Measurements from ENCODE around the gene C17orf78. TPM values are rescaled to one million over a fixed set of nuclear protein-coding genes. Genes with fewer than 3 reads are reported as not detected.

The C17orf78 gene
- total and polyA plus RNA-seq, 2 of the 13 experiments (the other 11 are each of a cell fraction or from before 2014, with no cell fraction given): not detected

DNA sequence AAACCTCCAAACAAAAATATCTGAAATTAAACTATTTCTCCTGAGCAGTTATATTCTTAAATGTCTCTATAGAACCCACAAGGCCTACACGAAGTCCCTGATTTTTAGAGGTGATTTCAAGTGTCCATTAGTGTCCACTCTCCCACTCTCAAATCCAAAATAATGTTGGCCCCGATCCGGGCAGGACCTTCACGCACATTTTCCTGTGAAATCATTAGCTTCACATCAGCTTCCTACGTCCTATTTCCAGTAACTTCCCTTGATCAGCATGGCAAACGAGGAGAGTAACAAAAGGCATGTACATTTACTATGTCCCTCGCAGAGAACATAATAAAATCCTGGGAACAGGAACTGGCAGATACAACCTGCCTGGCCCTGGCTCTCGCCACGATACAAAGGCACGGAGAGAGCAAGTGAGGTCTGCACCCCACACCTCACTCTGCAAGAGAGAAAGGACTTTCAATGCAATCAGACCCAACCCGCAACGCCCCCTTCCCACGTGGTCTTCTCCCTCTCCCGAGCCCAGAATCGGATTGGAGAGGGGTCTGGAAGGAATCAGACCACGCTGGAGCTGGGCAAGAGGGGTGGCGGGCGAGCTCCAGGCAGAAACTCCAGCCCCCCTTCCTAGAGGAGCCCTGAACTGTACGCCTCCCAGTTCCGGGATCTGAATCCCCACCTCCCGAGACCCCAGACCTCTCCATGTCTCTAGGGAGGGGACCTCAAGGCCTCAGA, 17.5 kb upstream of the C17orf78 start (continued):
- TF ChIP-seq, protein P1, sequence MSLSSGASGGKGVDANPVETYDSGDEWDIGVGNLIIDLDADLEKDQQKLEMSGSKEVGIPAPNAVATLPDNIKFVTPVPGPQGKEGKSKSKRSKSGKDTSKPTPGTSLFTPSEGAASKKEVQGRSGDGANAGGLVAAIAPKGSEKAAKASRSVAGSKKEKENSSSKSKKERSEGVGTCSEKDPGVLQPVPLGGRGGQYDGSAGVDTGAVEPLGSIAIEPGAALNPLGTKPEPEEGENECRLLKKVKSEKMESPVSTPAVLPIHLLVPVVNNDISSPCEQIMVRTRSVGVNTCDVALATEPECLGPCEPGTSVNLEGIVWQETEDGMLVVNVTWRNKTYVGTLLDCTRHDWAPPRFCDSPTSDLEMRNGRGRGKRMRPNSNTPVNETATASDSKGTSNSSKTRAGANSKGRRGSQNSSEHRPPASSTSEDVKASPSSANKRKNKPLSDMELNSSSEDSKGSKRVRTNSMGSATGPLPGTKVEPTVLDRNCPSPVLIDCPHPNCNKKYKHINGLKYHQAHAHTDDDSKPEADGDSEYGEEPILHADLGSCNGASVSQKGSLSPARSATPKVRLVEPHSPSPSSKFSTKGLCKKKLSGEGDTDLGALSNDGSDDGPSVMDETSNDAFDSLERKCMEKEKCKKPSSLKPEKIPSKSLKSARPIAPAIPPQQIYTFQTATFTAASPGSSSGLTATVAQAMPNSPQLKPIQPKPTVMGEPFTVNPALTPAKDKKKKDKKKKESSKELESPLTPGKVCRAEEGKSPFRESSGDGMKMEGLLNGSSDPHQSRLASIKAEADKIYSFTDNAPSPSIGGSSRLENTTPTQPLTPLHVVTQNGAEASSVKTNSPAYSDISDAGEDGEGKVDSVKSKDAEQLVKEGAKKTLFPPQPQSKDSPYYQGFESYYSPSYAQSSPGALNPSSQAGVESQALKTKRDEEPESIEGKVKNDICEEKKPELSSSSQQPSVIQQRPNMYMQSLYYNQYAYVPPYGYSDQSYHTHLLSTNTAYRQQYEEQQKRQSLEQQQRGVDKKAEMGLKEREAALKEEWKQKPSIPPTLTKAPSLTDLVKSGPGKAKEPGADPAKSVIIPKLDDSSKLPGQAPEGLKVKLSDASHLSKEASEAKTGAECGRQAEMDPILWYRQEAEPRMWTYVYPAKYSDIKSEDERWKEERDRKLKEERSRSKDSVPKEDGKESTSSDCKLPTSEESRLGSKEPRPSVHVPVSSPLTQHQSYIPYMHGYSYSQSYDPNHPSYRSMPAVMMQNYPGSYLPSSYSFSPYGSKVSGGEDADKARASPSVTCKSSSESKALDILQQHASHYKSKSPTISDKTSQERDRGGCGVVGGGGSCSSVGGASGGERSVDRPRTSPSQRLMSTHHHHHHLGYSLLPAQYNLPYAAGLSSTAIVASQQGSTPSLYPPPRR (CRISPR knock-in tag; IDR thresholded peaks at IDR 0.05; ENCODE audit: borderline replicate concordance): no peak
- TF ChIP-seq ZKSCAN8 (CRISPR knock-in tag; IDR thresholded peaks at IDR 0.05; ENCODE audit: borderline replicate concordance) (peak; percentile 36; the same call in 1 of the 2 replicates), KDM4B (CRISPR knock-in tag; IDR thresholded peaks at IDR 0.05) (no peak; the same call in 1 of the 2 replicates), SMAD1 (CRISPR knock-in tag; IDR thresholded peaks at IDR 0.05; ENCODE audit: borderline replicate concordance, low read depth) (no peak), MAFK (conservative IDR thresholded peaks at IDR 0.05 in 1 of 2, IDR thresholded peaks at IDR 0.05 in 1 of 2; ENCODE audit: low read length in 2 of 2) (no peak), MTF2 (CRISPR knock-in tag; IDR thresholded peaks at IDR 0.05; ENCODE audit: borderline replicate concordance) (no peak), ZKSCAN1 (IDR thresholded peaks at IDR 0.05; ENCODE audit: low read length) (no peak), FOXO1 (CRISPR knock-in tag; IDR thresholded peaks at IDR 0.05) (no peak), ZNF629 (CRISPR knock-in tag; conservative IDR thresholded peaks at IDR 0.05) (no peak), ZNF83 (CRISPR knock-in tag; IDR thresholded peaks at IDR 0.05; ENCODE audit: borderline replicate concordance) (peak; percentile 71; the same call in 1 of the 2 replicates), FOXK2 (IDR thresholded peaks at IDR 0.05) (no peak), NFYB (CRISPR knock-in tag; IDR thresholded peaks at IDR 0.05) (no peak)
- TF ChIP-seq, protein P2, sequence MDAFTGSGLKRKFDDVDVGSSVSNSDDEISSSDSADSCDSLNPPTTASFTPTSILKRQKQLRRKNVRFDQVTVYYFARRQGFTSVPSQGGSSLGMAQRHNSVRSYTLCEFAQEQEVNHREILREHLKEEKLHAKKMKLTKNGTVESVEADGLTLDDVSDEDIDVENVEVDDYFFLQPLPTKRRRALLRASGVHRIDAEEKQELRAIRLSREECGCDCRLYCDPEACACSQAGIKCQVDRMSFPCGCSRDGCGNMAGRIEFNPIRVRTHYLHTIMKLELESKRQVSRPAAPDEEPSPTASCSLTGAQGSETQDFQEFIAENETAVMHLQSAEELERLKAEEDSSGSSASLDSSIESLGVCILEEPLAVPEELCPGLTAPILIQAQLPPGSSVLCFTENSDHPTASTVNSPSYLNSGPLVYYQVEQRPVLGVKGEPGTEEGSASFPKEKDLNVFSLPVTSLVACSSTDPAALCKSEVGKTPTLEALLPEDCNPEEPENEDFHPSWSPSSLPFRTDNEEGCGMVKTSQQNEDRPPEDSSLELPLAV (CRISPR knock-in tag; conservative IDR thresholded peaks at IDR 0.05; ENCODE audit: low read depth): 0 out of 2 replicates have a peak, but pooled peaks have one; percentile 31
- TF ChIP-seq, protein P3, sequence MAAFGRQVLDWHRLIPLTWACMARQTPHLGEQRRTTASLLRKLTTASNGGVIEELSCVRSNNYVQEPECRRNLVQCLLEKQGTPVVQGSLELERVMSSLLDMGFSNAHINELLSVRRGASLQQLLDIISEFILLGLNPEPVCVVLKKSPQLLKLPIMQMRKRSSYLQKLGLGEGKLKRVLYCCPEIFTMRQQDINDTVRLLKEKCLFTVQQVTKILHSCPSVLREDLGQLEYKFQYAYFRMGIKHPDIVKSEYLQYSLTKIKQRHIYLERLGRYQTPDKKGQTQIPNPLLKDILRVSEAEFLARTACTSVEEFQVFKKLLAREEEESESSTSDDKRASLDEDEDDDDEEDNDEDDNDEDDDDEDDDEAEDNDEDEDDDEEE (CRISPR knock-in tag; IDR thresholded peaks at IDR 0.05): no peak
- TF ChIP-seq, protein P4, sequence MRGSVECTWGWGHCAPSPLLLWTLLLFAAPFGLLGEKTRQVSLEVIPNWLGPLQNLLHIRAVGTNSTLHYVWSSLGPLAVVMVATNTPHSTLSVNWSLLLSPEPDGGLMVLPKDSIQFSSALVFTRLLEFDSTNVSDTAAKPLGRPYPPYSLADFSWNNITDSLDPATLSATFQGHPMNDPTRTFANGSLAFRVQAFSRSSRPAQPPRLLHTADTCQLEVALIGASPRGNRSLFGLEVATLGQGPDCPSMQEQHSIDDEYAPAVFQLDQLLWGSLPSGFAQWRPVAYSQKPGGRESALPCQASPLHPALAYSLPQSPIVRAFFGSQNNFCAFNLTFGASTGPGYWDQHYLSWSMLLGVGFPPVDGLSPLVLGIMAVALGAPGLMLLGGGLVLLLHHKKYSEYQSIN (CRISPR knock-in tag; IDR thresholded peaks at IDR 0.05; ENCODE audit: borderline replicate concordance): no peak
- TF ChIP-seq, protein P5, sequence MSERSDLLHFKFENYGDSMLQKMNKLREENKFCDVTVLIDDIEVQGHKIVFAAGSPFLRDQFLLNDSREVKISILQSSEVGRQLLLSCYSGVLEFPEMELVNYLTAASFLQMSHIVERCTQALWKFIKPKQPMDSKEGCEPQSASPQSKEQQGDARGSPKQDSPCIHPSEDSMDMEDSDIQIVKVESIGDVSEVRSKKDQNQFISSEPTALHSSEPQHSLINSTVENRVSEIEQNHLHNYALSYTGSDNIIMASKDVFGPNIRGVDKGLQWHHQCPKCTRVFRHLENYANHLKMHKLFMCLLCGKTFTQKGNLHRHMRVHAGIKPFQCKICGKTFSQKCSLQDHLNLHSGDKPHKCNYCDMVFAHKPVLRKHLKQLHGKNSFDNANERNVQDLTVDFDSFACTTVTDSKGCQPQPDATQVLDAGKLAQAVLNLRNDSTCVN (CRISPR knock-in tag; IDR thresholded peaks at IDR 0.05; ENCODE audit: borderline replicate concordance): no peak
